Activated CD8-positive, alpha-beta T cell treated with anti-CD3 and anti-CD28 coated beads for 36 hours (primary cell): Measurements from ENCODE around the gene ZNF488. TPM values are rescaled to one million over a fixed set of nuclear protein-coding genes. Genes with fewer than 3 reads are reported as not detected.

Experiments
- ATAC-seq: fragments of 200-7000 bp; cut with Tn5 transposase; one replicate; pipeline ENCODE4 v1.10.0; 2021; ENCODE audit warnings: mild to moderate bottlenecking, moderate library complexity
- CTCF ChIA-PET: fragments of 350-600 bp; sonication (Branson Sonifier 250); formaldehyde crosslinking; loops from one replicate; lab custom pipeline; 2021; ENCODE audit warnings: antibody characterized with exemption; lab: Charles Lee
- POLR2A ChIA-PET: fragments of 350-600 bp; sonication (Branson Sonifier 250); formaldehyde crosslinking; loops from one replicate; lab custom pipeline; 2021; ENCODE audit warnings: antibody characterized with exemption; lab: Charles Lee
- DNase-seq: peaks from one replicate; pipeline ENCODE4 v3.0.0-alpha.2; 2020
- H3K27ac Mint-ChIP-seq: one replicate; pipeline ENCODE4 v1.8.0; 2021; ENCODE audit warnings: mild to moderate bottlenecking, mixed read lengths
- H3K27me3 Mint-ChIP-seq: one replicate; pipeline ENCODE4 v1.8.0; 2021; ENCODE audit warnings: mixed read lengths
- H3K36me3 Mint-ChIP-seq: one replicate; pipeline ENCODE4 v1.8.0; 2021; ENCODE audit warnings: low read depth, mixed read lengths
- H3K4me1 Mint-ChIP-seq: one replicate; pipeline ENCODE4 v1.8.0; 2021; ENCODE audit warnings: low read depth, mixed read lengths
- H3K4me3 Mint-ChIP-seq: one replicate; pipeline ENCODE4 v1.8.0; 2021; ENCODE audit warnings: mild to moderate bottlenecking, moderate library complexity, mixed read lengths
- H3K9me3 Mint-ChIP-seq: one replicate; pipeline ENCODE4 v1.8.0; 2021; ENCODE audit warnings: mixed read lengths
- CTCF ChIP-seq: fragments of 200-600 bp; IDR thresholded peaks from one replicate; pipeline ENCODE4 v1.8.0; 2022; ENCODE audit warnings: antibody characterized with exemption, mild to moderate bottlenecking
- intact Hi-C: fragments of 100-400 bp; cut with micrococcal nuclease; formaldehyde crosslinking; loops from one replicate; pipeline ENCODE4 v1.10.0; 2022
- total RNA-seq, 2 experiments: library from RNA; stranded (reverse); gene quantifications; one replicate each; pipeline ENCODE4 v1.2.3, GENCODE V29; 2021

Gene ZNF488
- total RNA-seq, 2 experiments from 2014 or later = 0.36 to 0.58 TPM

GRCh38 chr10:47408606-47409005 is 24.5 kb upstream of the ZNF488 start:
- CTCF ChIA-PET = no interaction called here
- ATAC-seq (no peak), DNase-seq (no peak)
- Mint-ChIP-seq H3K9me3 (no peaks in the 10 kb centered on the region), H3K27me3 (no peaks in the 10 kb centered on the region), H3K4me3 (no peak overlapping the region), H3K36me3 (no peaks in the 10 kb centered on the region), H3K4me1 (no peaks in the 10 kb centered on the region), H3K27ac (no peak overlapping the region)
- no peak for TF ChIP-seq CTCF
- POLR2A ChIA-PET = no interaction called here
- intact Hi-C loops = no loop called here

- Mint-ChIP-seq H3K4me3 (no peak overlapping the region), H3K36me3 (no peaks in the 10 kb centered on the region), H3K9me3 (no peaks in the 10 kb centered on the region), H3K27ac (no peak overlapping the region), H3K4me1 (no peaks in the 10 kb centered on the region), H3K27me3 (no peaks in the 10 kb centered on the region)
- no peak for TF ChIP-seq CTCF
- ChIA-PET CTCF (no interaction called here), POLR2A (no interaction called here)
- intact Hi-C loops = no loop called here
- ATAC-seq = peak; percentile 45
- no peak for DNase-seq
These were observed 23.0 kb upstream of the ZNF488 start for GRCh38 chr10:47406870-47407691.

- DNase-seq (no peak), ATAC-seq (no peak)
- H3K9me3 Mint-ChIP-seq = no peaks in the 10 kb centered on the region
- H3K36me3 Mint-ChIP-seq = no peaks in the 10 kb centered on the region
- H3K4me3 Mint-ChIP-seq = no peak overlapping the region
- TF ChIP-seq CTCF = no peak
- H3K27me3 Mint-ChIP-seq = no peaks in the 10 kb centered on the region
- intact Hi-C loops = no loop called here
- H3K27ac Mint-ChIP-seq = no peak overlapping the region
- ChIA-PET POLR2A (no interaction called here), CTCF (no interaction called here)
- H3K4me1 Mint-ChIP-seq = no peaks in the 10 kb centered on the region
These were observed 22.4 kb upstream of the ZNF488 start for GRCh38 chr10:47406548-47406869.

- POLR2A ChIA-PET = no interaction called here
- CTCF ChIA-PET = no interaction called here
- no peaks in the 10 kb centered on the region for H3K4me1 Mint-ChIP-seq
These were observed 21.9 kb upstream of the ZNF488 start for GRCh38 chr10:47405857-47406547.

More at GRCh38 chr10:47405857-47406547, 21.9 kb upstream of the ZNF488 start:
- Mint-ChIP-seq H3K27me3 (no peaks in the 10 kb centered on the region), H3K27ac (no peak overlapping the region), H3K36me3 (no peaks in the 10 kb centered on the region), H3K4me3 (no peak overlapping the region), H3K9me3 (no peaks in the 10 kb centered on the region)
- intact Hi-C loops = no loop called here
- DNase-seq (no peak), ATAC-seq (no peak)
- TF ChIP-seq CTCF = no peak
